Measurements from ENCODE around the gene C1RL. TPM values are rescaled to one million over a fixed set of nuclear protein-coding genes. Genes with fewer than 3 reads are reported as not detected.
A peak's percentile ranks its signal among the peaks of the same experiment; 100 is the strongest.
"Not testable (repeated sequence)": the region's sequence is repeated elsewhere in the genome, so short reads cannot be mapped to it uniquely, and the experiment has no call there.

C1RL gene
- total RNA-seq, 4 donors from 2014 or later, result 15.4 to 121 (median 37.4) TPM

DNA sequence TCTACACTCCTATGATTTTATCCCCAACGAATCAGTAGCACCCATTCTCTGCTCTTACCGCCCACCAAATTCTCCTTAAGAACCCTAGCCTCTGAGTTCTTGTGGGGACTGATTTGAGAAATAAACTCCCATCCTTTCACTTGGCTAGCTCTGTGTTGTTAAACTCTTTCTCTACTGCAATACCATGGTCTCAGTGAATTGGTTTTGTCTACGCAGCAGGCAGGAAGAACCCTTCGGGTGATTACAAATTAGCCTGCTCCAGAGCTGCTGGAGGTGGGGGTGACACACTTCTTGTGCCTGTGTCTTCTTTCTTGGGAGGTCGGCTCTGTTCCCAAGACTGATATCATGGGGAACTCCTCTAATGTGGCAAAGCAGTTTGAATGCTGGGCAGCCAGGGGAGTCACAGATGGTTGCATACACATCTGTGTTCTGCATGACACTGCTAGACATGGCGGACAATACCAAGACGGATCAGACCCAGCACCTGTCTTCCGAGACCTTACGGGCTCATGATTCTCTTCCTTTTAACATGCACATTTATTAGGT, 50.1 kb downstream of the C1RL start:
- intact Hi-C loops (cut with DNase I; ENCODE audit: low total_unique reads), result no loop called here
- TF ChIP-seq, protein P1, sequence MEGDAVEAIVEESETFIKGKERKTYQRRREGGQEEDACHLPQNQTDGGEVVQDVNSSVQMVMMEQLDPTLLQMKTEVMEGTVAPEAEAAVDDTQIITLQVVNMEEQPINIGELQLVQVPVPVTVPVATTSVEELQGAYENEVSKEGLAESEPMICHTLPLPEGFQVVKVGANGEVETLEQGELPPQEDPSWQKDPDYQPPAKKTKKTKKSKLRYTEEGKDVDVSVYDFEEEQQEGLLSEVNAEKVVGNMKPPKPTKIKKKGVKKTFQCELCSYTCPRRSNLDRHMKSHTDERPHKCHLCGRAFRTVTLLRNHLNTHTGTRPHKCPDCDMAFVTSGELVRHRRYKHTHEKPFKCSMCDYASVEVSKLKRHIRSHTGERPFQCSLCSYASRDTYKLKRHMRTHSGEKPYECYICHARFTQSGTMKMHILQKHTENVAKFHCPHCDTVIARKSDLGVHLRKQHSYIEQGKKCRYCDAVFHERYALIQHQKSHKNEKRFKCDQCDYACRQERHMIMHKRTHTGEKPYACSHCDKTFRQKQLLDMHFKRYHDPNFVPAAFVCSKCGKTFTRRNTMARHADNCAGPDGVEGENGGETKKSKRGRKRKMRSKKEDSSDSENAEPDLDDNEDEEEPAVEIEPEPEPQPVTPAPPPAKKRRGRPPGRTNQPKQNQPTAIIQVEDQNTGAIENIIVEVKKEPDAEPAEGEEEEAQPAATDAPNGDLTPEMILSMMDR (IDR thresholded peaks at IDR 0.05), result no peak
- no peak for TF ChIP-seq POLR2A (IDR thresholded peaks at IDR 0.05)

DNA sequence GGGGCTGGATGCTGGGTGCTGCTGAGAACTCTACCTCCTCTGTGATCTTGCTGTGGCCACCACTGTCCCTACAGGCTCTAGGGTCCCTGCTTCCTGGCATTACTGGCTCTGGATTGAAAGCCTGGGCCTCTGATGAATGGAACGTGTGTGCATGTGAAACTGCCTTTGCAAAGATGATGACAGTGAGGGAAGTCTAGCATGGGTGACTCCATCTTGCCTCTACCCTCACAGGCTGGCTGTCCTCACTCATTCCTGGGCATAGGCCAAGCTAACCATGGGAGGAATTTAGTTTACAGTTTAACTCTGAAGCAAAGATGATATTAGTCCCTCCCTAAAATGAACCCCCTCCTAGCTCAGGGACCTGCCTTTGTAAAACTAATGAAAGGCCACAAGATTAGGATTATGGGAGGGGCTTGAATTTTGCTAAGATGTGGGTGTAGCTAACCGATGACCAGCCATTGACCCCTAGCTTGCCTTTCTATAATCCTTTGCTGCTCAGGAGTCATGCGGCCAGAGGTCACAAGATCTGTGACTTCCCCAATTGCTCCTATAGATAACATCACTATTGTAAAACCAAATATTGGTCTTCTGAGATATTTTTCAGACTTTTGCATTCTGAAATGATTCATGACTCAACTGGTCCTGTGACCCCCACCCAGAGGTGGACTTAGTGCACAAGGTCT, 50.7 kb downstream of the C1RL start:
- Histone ChIP-seq H3K36me3 (no peaks in the 10 kb centered on the region), H3K9me3 (no peaks in the 10 kb centered on the region), H3K27ac (no peak overlapping the region), H3K4me3 (no peak overlapping the region), H3K4me1 (peaks cover 0 to 6% of the 10 kb centered on the region in 2 donors), H3K27me3 (no peaks in the 10 kb centered on the region)
- TF ChIP-seq, protein P1 (IDR thresholded peaks at IDR 0.05), result no peak
- no peak for TF ChIP-seq POLR2A (IDR thresholded peaks at IDR 0.05)
- intact Hi-C loops (cut with DNase I; ENCODE audit: low total_unique reads), result no loop called here
- no peak for DNase-seq

More for the DNA sequence above, 50.1 kb downstream of the C1RL start:
- no peak for DNase-seq
- H3K4me3 ChIP-seq, result no peak overlapping the region
- peaks cover 0 to 6% of the 10 kb centered on the region in 2 donors for H3K4me1 ChIP-seq
- no peaks in the 10 kb centered on the region for H3K36me3 ChIP-seq
- no peaks in the 10 kb centered on the region for H3K9me3 ChIP-seq
- peak overlapping the region in 1 of 2 donors; percentile 88 for H3K27ac ChIP-seq
- no peaks in the 10 kb centered on the region for H3K27me3 ChIP-seq

DNA sequence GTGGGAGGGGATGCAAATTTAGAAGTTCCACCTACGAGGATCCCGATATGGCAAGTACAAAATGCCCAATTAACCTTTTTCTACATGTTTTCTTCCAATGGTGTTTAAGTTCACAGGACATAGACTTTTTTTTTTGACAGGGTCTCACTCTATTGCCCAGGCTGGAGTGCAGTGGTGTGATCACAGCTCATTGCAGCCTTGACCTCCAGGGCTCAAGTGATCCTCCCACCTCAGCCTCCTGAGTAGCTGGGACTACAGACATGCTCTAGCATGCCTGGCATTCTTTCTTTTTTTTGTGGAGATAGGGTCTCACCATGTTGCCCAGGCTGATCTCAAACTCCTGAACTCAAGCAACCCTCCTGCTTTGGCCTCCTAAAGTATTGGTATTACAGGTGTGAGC, 53.3 kb downstream of the C1RL start:
- H3K9me3 ChIP-seq; intact Hi-C loops (cut with DNase I; ENCODE audit: low total_unique reads): not testable (repeated sequence)

DNA sequence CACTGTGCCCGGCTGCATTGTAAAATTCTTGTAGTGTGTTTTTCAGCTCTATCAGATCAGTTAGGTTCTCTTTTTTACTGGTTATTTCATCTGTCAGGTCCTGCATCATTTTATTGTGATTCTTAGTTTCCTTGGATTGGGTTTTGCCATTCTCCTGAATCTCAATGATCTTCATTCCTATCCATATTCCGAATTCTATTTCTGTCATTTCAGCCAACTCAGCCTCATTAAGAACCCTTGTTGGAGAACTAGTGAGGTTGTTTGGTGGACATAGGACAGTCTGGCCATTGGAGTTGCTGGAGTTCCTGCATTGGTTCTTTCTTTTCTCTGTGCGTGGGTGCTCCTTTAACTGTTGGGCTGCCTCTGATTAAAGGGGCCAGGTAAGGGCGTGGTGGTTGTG, 54.1 kb downstream of the C1RL start:
- Histone ChIP-seq H3K27ac (no peak overlapping the region), H3K36me3 (no peaks in the 10 kb centered on the region), H3K27me3 (no peaks in the 10 kb centered on the region), H3K4me3 (no peak overlapping the region), H3K9me3 (no peaks in the 10 kb centered on the region), H3K4me1 (peaks cover 0 to 6% of the 10 kb centered on the region in 2 donors)
- no peak for DNase-seq
- no peak for TF ChIP-seq POLR2A (IDR thresholded peaks at IDR 0.05)
- TF ChIP-seq, protein P1 (IDR thresholded peaks at IDR 0.05), result no peak
- intact Hi-C loops (cut with DNase I; ENCODE audit: low total_unique reads), result no loop called here

More for the DNA sequence above, 53.3 kb downstream of the C1RL start:
- not testable (repeated sequence) for H3K4me3 ChIP-seq, H3K36me3 ChIP-seq, DNase-seq, H3K4me1 ChIP-seq, H3K27ac ChIP-seq, H3K27me3 ChIP-seq

DNA sequence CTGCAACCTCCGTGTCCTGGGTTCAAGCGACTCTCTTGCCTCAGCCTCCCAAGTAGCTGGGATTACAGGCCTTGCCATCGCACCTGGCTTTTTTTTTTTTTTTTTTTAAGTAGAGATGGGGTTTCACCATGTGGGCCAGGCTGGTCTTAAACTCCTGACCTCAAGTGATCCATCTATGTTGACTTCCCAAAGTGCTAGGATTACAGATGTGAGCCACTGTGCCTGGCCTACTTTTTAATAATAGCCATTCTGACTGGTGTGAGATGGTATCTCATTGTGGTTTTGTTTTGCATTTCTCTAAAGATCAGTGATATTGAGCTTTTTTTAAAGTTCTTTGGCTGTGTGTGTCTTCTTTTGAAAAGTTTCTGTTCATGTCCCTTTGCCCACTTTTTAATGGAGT, 59.0 kb downstream of the C1RL start:
- H3K4me3 ChIP-seq; DNase-seq; H3K9me3 ChIP-seq; intact Hi-C loops (cut with DNase I; ENCODE audit: low total_unique reads); H3K27me3 ChIP-seq; H3K27ac ChIP-seq; H3K36me3 ChIP-seq; H3K4me1 ChIP-seq: not testable (repeated sequence)

DNA sequence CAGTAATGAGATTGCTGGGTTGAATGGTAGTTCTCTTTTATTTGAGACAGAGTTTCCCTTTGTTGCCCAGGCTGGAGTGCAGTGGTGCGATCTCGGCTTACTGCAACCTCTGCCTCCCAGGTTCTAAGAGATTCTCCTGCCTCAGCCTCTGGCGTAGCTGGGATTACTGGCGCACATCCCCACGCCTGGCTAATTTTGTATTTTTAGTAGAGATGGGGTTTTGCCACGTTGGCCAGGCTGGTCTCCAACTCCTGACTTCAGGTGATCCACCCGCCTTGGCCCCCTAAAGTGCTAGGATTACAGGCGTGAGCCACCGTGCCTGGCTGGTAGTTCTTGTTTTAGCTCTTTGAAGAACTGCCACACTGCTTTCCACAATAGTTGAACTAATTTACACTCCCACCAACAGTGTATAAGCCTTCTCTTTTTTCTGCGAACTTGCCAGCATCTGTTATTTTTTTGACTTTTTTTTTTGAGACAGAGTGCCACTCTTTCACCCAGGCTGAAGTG, 59.5 kb downstream of the C1RL start:
- H3K4me1 ChIP-seq; intact Hi-C loops (cut with DNase I; ENCODE audit: low total_unique reads); DNase-seq; H3K27me3 ChIP-seq; H3K9me3 ChIP-seq; H3K27ac ChIP-seq; H3K36me3 ChIP-seq; H3K4me3 ChIP-seq: not testable (repeated sequence)

Measured in uterus (tissue), 4 donors.